Muscle layer of colon (tissue), 2 donors: ENCODE data around the gene KLHL40.

Experiments
- H3K27ac ChIP-seq: one replicate; pipeline ENCODE4 v1.7.0; 2013; ENCODE audit warnings: low read depth, mild to moderate bottlenecking, low read length, moderate library complexity
- H3K27me3 ChIP-seq, 2 donors: one replicate each; pipeline ENCODE4 v1.7.0; 2013; ENCODE audit warnings: low read length in 2 of 2, mild to moderate bottlenecking in 2 of 2; ENCODE audit not compliant: insufficient read depth in 2 of 2, control insufficient read depth in 1 of 2
- H3K36me3 ChIP-seq: one replicate; pipeline ENCODE4 v1.7.0; 2013; ENCODE audit warnings: mild to moderate bottlenecking, low read length; ENCODE audit not compliant: insufficient read depth
- H3K4me1 ChIP-seq: one replicate; pipeline ENCODE4 v1.7.0; 2013; ENCODE audit warnings: mild to moderate bottlenecking, low read length; ENCODE audit not compliant: insufficient read depth
- H3K4me3 ChIP-seq, 2 donors: one replicate each; pipeline ENCODE4 v1.7.0; 2013; ENCODE audit warnings: low read length in 2 of 2, low read depth in 1 of 2, mild to moderate bottlenecking in 1 of 2, moderate library complexity in 1 of 2
- H3K9ac ChIP-seq: one replicate; pipeline ENCODE4 v1.7.0; 2013; ENCODE audit warnings: low read length
- H3K9me3 ChIP-seq: one replicate; pipeline ENCODE4 v1.7.0; 2013; ENCODE audit warnings: mild to moderate bottlenecking, low read length
- donor health status: abdominal sarcoma.
- donor health status: Adenocarcinoma of cecum.

Gene KLHL40

GRCh38 chr3:42652611-42653302, 32.6 kb upstream of the KLHL40 start:
- peaks cover 51% of the 10 kb centered on the region for H3K4me1 ChIP-seq
- H3K4me3 ChIP-seq, result peak overlapping the region; percentile 43 to 80
- peak overlapping the region; percentile 54 for H3K9ac ChIP-seq
- no peaks in the 10 kb centered on the region for H3K9me3 ChIP-seq
- H3K27ac ChIP-seq, result peak overlapping the region; percentile 67
- H3K36me3 ChIP-seq, result peaks cover 12% of the 10 kb centered on the region
- H3K27me3 ChIP-seq, result no peaks in the 10 kb centered on the region

- Histone ChIP-seq H3K27ac (peak overlapping the region; percentile 67), H3K4me3 (peak overlapping the region; percentile 43 to 80), H3K36me3 (peaks cover 12% of the 10 kb centered on the region), H3K4me1 (peaks cover 51% of the 10 kb centered on the region), H3K27me3 (no peaks in the 10 kb centered on the region), H3K9me3 (no peaks in the 10 kb centered on the region), H3K9ac (peak overlapping the region; percentile 54)
Observed at GRCh38 chr3:42653303-42653559, 32.1 kb upstream of the KLHL40 start.

- Histone ChIP-seq H3K36me3 (peaks cover 12% of the 10 kb centered on the region), H3K9me3 (no peaks in the 10 kb centered on the region), H3K4me3 (peak within 1 kb of the TSS; percentile 63 to 80), H3K27me3 (no peaks in the 10 kb centered on the region), H3K4me1 (peaks cover 52% of the 10 kb centered on the region), H3K27ac (peak within 1 kb of the TSS; percentile 81), H3K9ac (peak within 1 kb of the TSS; percentile 54)
Observed at GRCh38 chr3:42653560-42654330, 31.6 kb upstream of the KLHL40 start, which contains the start of gene ZBTB47. Gene ZBTB47, plus strand, starts transcription at chr3:42653697. Its CDS starts 4,659 bp downstream, at chr3:42658356.

- H3K9me3 ChIP-seq, result no peaks in the 10 kb centered on the region
- peak overlapping the region; percentile 63 to 80 for H3K4me3 ChIP-seq
- H3K27me3 ChIP-seq, result no peaks in the 10 kb centered on the region
- H3K27ac ChIP-seq, result peak overlapping the region; percentile 81
- H3K36me3 ChIP-seq, result peaks cover 12% of the 10 kb centered on the region
- peak overlapping the region; percentile 53 for H3K9ac ChIP-seq
- H3K4me1 ChIP-seq, result peaks cover 56% of the 10 kb centered on the region
Observed at GRCh38 chr3:42654331-42655201, 30.8 kb upstream of the KLHL40 start.

GRCh38 chr3:42655331-42655888, 29.9 kb upstream of the KLHL40 start:
- Histone ChIP-seq H3K4me1 (peaks cover 57% of the 10 kb centered on the region), H3K27me3 (no peaks in the 10 kb centered on the region), H3K27ac (peak overlapping the region; percentile 81), H3K9me3 (no peaks in the 10 kb centered on the region), H3K4me3 (peak overlapping the region; percentile 63 to 65), H3K9ac (peak overlapping the region; percentile 53), H3K36me3 (peaks cover 9% of the 10 kb centered on the region)

GRCh38 chr3:42655980-42656679, 29.2 kb upstream of the KLHL40 start:
- Histone ChIP-seq H3K4me1 (peaks cover 50% of the 10 kb centered on the region), H3K4me3 (peak overlapping the region in 1 of 2 donors; percentile 65), H3K9me3 (no peaks in the 10 kb centered on the region), H3K27me3 (no peaks in the 10 kb centered on the region), H3K9ac (no peak overlapping the region), H3K27ac (peak overlapping the region; percentile 81), H3K36me3 (peaks cover 2% of the 10 kb centered on the region)

GRCh38 chr3:42656680-42657610, 28.4 kb upstream of the KLHL40 start:
- Histone ChIP-seq H3K36me3 (no peaks in the 10 kb centered on the region), H3K4me1 (peaks cover 41% of the 10 kb centered on the region), H3K27me3 (no peaks in the 10 kb centered on the region), H3K9me3 (no peaks in the 10 kb centered on the region), H3K9ac (no peak overlapping the region), H3K4me3 (no peak overlapping the region), H3K27ac (no peak overlapping the region)

GRCh38 chr3:42657675-42658074, 27.7 kb upstream of the KLHL40 start:
- Histone ChIP-seq H3K27me3 (no peaks in the 10 kb centered on the region), H3K4me1 (peaks cover 34% of the 10 kb centered on the region), H3K4me3 (no peak overlapping the region), H3K9ac (no peak overlapping the region), H3K9me3 (no peaks in the 10 kb centered on the region), H3K27ac (no peak overlapping the region), H3K36me3 (no peaks in the 10 kb centered on the region)

- no peak overlapping the region for H3K27ac ChIP-seq
- no peaks in the 10 kb centered on the region for H3K9me3 ChIP-seq
- no peak overlapping the region for H3K4me3 ChIP-seq
- H3K4me1 ChIP-seq, result peaks cover 29% of the 10 kb centered on the region
- H3K36me3 ChIP-seq, result no peaks in the 10 kb centered on the region
- no peaks in the 10 kb centered on the region for H3K27me3 ChIP-seq
- H3K9ac ChIP-seq, result no peak overlapping the region
Observed at GRCh38 chr3:42658091-42658770, 27.1 kb upstream of the KLHL40 start.
